ENCODE data around the gene KCNC3.

KCNC3 gene

DNA sequence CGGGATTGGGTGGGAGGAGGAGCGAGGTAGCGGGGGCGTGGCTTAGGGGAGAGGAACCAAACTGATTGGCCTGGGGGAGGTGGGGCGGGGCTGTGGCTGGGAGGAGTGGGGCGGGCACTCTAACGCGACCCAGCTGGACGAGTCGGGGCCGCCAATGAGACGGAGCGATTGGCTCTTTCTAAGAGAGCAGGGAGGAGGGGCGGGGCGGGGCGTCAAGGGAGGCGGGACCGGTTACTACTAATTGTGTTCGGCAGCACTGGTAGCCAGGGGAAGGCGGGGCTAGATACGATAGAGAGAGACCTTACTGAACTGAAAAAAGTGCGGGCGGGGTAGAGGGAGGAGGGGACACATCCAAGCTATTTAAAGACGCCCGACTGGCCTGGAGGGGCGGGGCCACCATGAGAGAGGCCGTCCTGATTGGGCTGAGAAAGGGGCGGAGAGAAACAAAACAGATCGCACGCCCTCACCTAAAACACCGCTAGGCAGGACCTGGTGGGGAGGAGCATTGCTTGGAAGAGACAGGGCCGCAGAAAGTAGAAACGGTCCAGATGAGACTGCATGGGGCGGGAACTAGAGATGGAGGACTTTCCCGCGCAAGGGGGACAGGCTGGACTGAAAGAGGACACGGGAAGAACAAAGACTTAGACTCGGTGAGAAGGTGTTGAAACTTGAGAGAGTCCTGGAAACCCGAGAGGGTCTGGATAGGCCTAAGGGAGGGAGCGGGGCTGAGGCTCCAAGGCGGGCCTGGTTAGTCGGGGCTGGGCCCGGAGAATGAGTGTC, at the start of gene KCNC3:
Gene KCNC3 (minus strand): TSS at position 232 of the 780 bp plus-strand sequence. CDS start 295 bp downstream, outside the sequence.
- peak; percentile 85 for DNase-seq (ENCODE audit: low spot score)

DNA sequence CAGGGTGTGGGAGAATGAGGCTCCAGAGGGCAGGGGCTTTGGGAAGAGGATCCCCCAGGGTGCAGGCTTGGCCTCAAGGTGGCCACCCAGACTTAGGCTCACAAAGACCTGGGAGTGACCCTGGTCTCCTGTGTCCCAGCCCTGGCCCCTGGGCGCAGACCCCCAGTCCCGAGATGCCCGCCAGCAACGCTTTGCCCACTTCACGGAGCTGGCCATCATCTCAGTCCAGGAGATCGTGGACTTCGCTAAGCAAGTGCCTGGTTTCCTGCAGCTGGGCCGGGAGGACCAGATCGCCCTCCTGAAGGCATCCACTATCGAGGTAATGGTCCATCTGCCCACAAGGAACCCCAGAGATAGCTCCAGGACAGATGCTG, 49.7 kb upstream of the KCNC3 start:
- DNase-seq (ENCODE audit: low spot score), result no peak

DNA sequence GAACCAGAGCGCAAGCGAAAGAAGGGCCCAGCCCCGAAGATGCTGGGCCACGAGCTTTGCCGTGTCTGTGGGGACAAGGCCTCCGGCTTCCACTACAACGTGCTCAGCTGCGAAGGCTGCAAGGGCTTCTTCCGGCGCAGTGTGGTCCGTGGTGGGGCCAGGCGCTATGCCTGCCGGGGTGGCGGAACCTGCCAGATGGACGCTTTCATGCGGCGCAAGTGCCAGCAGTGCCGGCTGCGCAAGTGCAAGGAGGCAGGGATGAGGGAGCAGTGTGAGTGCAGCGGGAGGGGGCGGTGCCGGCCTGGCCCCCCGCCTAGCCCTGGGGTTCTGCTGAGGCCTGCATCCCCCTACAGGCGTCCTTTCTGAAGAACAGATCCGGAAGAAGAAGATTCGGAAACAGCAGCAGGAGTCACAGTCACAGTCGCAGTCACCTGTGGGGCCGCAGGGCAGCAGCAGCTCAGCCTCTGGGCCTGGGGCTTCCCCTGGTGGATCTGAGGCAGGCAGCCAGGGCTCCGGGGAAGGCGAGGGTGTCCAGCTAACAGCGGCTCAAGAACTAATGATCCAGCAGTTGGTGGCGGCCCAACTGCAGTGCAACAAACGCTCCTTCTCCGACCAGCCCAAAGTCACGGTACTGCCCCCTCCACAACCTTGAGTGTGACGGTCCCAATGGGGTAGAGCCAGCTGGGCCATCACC, 49.1 kb upstream of the KCNC3 start:
- DNase-seq (ENCODE audit: low spot score), result no peak

DNA sequence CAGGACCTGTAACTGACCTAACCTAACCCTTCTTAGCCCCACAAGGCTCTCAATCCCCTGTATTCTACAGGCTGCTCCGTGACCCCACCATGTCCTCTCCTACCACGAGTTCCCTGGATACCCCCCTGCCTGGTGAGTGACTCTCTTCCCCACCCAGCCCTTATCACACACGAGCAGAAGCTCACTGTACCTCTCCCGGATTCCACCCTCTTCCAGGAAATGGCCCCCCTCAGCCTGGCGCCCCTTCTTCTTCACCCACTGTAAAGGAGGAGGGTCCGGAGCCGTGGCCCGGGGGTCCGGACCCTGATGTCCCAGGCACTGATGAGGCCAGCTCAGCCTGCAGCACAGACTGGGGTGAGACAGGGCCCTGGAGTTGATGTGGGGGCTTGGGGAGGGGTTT, 48.3 kb upstream of the KCNC3 start:
- DNase-seq (ENCODE audit: low spot score), result no peak

DNA sequence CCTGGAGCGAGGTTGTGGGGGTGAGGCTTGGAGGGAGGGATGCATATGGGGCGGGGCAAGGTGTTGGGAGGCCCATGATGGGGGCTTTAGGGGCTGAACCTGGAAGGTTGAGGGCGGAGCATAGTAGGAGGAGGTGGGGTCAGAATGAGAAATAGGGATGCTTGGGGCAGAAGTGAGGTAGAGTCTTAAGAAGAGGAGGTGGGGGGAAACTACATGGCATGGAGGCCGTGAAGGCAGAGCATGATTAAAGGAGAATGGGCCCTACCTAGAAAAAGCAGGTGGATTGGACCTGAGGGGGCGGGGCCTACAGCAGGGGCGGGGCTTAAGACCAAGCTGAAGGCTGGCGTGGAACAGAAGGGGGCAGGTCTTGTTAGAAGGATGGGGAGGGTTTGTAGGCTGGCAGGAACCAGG, 47.9 kb upstream of the KCNC3 start:
- DNase-seq (ENCODE audit: low spot score), result peak; percentile 38

DNA sequence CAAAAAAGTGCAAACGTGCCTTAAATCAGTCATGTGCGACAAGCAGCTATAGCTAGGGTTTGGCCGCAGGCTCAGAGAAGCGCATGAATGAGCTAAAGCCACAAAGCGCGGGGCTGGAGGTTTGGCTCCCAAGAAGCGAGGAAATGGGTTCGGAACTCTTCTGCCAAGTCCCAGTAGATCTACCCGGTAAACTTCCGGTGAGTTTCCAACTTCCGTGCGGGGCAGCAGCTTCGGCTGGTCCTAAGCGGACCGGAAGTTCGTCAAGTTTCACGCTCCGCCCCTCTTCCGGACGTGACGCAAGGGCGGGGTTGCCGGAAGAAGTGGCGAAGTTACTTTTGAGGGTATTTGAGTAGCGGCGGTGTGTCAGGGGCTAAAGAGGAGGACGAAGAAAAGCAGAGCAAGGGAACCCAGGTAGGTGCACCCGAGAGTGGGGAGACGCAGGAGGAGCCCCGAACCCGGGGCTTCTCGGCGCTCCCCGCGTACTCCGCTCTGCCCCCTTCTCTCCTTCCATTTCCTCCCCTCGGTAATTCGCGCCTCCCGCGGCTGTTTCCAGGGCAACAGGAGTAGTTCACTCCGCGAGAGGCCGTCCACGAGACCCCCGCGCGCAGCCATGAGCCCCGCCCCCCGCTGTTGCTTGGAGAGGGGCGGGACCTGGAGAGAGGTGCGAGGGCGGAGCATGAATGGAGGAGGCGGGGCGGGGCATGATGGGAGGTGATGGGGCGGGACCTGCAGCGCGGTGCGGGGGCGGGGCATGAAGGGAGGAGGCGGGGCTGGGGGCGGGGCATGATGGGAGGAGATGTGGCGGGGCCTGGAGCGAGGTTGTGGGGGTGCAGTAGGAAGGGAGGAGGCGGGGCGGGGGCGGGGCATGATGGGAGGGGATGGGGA, 47.2 kb upstream of the KCNC3 start, which contains the start of gene NR1H2:
Gene NR1H2 (plus strand): TSS at position 292 of the 885 bp plus-strand sequence. CDS start 1,149 bp downstream, outside the sequence.
- DNase-seq (ENCODE audit: low spot score), result peak; percentile 95

DNA sequence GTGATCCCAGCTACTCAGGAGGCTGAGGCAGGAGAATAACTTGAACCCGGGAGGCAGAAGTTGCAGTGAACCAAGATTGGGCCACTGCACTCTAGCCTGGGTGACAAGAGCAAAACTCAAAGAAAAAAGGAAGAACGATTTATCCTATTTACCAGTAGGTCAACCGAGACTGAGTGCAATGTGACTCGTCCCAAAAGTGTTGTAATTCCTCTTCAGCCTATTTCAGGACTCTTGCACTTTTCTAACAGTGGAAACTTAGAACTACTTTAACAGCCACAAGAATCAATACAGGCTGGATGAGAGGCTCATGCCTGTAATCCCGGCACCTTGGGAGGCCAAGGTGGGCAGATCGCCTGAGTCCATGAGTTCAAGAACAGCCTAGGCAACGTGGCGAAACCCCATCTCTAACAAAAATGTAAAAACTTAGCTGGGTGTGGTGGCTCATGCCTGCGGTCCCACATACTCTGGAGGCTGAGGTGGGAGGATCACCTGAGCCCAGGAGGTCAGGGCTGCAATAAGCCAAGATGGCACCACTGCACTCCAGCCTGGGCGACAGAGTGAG, 42.8 kb upstream of the KCNC3 start:
- DNase-seq (ENCODE audit: low spot score), result no peak

DNA sequence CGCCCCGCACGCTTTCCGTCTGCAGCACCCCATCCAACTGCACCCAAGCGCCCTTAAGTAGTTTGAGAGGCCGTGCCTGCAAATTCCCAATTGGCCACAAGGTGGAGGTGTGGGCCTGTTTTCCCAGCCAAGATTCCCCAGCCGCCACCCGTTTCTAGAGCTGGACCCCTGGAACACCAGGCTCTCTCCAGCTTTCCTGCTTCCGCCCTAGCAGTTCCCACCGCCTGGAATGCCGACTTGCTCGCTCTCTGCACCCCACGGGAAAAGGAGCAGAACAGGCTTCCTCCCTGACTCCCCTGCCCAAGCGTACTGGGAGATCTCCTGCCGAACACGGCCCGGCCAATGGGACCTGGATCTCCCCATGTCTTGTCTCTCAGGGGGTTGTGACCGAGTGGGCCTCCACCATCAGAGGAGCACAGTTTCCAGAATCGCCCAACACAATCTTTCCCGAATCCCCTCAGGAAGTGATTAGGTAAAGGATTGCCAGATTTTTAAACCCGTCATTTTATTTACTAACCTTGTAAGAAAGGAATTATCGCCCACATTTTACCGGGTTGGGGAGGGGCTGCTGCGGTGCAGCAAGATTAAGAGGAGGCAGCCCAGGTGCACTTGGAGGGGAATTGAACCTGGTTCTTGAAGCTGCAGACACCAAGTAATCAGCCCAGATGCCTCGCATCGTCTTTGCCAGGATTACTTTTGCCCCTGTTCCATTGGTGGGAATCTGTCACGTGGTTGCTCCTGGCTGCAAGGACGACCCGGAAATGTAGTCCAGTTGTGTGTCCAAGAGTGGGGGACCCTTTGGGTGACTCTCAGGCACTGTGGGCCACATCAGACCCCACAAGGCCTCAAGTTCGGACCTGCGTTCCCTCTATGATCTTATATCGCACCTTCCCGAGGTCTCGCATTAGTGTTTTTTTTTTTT, 39.7 kb upstream of the KCNC3 start:
- DNase-seq (ENCODE audit: low spot score), result peak; percentile 80

DNA sequence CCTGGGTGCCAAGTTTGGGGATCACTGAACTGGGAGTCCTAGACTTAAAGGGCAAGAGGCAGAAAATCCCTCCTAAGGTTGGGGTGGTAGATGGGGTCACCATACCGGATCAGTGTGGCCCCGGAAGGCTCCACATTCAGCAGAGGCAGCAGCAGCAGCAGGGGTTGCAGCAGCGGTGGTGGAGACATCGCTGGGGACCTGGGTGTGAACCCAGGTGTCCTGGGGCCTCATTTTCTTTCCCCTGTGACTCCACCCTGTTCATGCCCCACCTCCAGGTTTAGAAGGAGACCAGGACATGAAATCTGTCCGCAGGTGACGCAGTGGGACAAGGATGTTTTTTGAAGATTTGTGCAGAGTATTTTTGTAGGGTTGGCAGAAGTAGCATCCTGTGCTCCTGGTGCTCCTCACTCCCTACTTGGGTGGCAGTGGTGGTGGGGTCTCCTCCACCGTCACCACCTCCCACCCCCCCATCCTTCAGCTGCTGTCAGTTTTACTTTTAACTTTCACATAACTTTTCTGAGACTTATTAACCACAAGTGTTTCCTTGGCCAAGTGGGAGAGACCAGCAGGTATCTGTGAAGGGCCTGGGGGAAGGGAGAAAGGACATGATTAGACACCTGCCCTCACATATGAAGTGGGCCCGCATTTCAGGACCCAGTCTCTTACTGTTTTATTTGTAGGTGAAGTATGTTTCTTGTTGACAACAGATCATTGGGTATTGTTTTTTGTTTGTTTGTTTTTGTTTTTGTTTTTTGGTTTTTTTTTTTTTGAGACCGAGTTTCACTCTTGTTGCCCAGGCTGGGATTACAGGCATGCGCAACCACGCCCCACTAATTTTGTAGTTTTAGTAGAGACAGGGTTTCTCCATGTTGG, 36.5 kb upstream of the KCNC3 start, which contains the start of gene NAPSA:
Gene NAPSA (minus strand): TSS at position 206 of the 873 bp plus-strand sequence. CDS start 18 bp downstream, at position 188.
- DNase-seq (ENCODE audit: low spot score), result no peak

DNA sequence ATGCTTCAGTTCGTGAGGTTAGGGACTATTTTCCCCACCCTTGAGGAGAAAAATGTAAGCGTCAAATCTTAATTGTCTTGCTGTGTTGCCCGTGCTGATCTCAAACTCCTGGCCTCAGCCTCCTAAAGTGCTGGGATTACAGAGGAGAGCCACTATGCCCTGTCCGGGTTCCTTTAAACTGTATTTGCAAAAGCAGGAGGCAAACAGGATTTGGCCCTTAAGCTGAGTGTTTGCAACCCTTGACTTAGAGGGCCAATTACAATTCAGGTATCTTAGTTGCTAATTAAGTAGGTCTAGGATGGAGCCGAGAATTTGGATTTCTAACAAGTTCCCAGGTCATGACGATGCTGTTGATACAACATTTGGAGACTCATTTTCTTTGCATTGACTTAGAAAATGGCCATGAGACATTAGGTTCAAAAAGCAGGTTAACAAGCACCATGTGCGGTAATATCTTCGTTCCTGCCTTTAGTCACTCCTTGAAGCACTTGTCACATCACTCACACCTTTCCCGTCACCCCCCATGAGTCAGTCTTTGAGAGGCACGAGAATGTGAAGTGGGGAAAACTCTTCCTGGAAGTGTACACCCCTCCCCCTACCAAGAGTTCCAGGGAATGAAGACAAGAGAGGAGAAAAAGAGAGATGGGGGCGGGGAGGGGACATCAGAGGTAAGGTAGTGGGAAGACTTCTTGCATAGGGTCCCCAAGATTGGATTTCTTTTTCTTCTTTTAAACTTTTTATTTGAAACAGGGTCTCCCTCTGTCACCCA, 33.7 kb upstream of the KCNC3 start:
- no peak for DNase-seq (ENCODE audit: low spot score)

DNA sequence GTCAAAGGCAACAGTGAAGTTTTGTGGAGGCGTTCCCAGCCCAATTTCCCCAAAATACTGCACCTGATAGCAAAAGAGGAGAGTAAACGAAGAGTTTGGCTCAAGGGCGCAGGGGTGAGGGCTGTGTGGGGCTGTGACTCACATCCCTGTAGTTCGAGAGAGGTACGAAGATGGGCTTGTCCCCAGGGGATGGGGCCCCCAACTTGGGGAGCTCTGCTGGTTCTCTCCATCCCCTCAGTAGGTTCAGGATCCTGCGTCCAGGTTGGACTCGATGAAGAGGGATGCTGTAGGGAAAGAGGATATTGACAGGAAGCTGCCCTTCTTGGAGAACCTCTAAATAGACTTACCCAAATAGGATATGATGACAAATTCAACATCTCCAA, 32.8 kb upstream of the KCNC3 start:
- DNase-seq (ENCODE audit: low spot score), result no peak

DNA sequence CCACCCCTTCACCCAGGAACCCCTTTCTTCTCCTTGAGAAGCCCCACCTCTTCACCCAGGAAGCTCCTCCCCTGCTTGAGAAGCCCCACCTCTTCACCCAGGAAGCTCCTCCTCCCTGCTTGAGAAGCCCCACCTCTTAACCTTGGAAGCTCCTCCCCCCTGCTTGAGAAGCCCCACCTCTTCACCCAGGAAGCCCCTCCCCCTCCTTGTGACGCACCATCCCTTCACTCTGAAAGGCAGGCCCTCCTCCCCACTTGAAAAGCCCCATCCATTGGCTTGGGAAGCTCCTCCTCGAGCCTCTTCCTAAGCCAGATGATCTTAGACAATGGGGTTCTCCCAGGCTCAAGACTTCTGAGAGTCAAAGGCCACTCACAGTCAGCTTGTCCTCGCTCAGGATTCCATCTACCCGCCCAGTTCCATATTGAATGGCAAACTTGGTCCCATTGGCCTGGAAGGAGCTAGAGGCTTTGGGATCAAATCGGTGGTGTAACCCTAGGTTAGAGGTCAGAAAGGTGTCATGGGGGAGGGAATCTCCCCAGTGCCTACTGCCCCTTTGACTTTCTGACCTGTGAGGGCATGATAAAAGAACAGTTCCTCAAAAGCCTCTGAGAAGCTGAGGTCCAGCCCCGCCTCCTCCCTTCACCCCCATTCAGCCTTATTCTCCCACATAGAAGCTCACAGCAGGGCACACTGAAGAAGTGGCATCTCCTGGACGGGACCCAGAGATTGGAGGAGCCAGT, 32.3 kb upstream of the KCNC3 start:
- DNase-seq (ENCODE audit: low spot score), result no peak

DNA sequence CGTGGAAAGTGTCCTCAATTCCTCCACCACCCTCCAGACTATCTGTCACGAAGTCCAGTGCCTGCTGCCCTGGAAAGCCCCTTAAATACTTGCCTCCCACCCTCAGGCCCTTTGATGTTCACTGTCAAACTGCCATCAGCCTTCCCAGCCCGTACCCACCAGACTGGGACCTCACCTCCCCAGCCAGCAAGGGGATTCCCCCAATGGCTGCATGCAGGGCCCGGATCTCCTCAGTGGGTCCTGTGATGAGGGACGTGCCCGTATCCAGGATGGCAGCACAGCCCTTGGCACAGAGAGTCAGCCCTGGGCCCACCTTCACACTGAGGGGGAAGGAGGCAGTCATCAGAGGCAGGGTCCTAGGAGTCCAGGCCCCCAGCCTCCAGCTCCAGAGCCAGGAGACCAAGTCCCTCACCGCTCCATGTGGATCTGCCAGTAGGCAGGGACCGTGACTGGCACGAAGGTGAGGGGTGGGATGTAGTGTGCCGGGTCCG, 30.2 kb upstream of the KCNC3 start:
- no peak for DNase-seq (ENCODE audit: low spot score)

DNA sequence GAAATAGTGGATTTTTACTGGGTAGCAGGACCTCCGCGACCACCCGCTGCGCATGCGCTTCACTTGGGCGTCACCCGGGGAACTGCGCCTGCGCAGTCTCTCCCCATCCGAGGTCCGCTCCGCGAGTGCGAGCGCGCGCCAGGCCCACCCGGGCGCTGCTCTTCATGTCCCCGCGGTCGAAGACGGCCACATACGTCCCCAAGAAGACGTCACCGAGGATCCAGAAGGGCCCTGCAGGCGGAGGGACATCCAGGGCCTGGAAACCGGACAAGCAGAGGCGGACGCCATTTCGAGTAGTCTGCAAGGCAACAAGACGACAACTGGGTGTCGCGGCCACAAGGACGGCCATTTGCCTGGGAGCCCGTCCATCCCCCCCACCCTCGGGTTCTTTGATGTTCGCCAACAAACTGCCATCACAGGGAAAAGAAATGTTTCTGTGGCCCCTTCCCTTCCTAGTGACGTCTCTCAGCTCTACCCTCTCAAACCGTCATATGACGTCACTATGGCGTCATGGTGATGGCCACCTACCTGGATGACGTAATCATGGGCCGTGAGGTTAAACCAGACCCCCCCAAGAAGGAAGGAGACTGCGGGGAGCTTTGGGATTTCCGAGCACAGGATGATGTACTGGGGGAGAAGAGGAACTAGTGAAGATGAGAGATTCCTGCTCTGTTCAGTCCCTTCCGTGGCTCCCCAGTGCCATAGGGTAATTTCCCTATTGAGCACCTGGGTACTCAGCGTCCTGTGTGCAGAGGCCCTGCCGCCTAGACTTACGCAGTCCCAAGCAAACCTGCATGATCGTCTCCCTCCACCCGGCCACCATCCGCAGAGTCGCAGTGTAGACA, 29.5 kb upstream of the KCNC3 start:
- DNase-seq (ENCODE audit: low spot score), result peak; percentile 76

DNA sequence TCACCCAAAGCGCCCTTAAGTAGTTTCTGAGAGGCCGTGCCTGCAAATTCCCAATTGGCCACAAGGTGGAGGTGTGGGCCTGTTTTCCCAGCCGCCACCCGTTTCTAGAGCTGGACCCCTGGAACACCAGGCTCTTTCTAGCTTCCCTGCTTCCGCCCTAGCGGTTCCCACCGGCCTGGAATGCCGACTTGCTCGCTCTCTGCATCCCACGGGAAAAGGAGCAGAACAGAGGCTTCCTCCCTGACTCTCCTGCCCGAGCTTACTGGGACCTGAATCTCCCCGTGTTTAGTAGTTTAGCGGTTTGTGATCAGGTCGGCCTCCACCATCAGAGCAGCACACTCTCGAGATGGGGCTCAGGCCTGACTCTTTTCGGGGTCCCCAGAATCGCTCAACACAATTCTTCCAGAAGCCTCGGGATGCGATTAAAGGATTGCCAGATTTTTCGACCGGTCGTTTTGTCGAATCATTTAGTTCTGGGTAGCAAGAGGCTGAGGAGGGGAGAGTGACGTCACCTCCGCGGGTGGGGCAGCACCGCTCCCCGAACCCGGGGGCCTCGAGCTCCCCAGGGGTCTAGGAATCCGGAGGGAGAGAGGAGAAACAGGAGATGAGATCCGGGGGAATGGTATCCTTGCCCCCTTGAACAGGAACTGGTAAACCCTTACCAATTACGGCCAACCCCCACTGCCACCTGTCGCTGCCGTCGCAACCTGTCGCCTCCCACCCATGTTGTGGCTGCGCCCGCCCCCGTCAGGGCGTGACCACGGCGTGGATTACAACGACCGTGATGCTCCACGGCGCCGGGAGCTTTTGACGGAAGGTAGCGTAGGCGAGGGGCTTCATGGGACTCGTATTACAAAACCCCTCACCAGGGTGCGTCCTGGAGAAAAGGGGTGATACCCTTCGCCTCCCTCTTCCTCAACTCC, 28.3 kb upstream of the KCNC3 start:
- DNase-seq (ENCODE audit: low spot score), result peak; percentile 84

DNA sequence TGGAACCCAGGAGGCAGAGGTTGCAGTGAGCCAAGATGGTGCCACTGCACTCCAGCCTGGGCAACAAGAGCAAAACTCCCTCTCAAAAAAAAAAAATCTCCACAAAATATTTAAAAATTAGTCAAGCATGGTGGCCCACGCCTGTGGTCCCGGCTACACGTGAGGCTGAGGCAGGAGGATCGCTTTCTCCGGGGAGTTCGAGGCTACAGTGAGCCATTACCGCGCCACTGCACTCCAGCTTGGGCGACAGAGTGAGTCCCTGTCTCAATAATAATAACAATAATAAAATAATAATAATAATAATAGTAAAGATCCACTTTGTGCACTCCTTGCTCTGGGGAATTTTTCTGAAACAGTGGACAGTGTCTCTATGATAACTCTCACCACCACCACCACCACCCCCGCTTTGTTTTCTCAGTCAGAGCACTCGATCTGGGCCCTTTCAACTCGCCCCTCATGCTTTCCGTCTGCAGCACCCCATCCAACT, 27.6 kb upstream of the KCNC3 start:
- no peak for DNase-seq (ENCODE audit: low spot score)
